ENCODE data around the gene LCOR.

Gene LCOR

GRCh38 chr10:96991313-96991841, 159.3 kb downstream of the LCOR start:
- no peaks in the 10 kb centered on the region for H3K36me3 Mint-ChIP-seq (ENCODE audit: low read depth)
- no peak overlapping the region for H3K4me3 Mint-ChIP-seq
- H3K4me1 Mint-ChIP-seq (ENCODE audit: low read depth) = peaks cover 8% of the 10 kb centered on the region
- DNase-seq = no peak
- no peaks in the 10 kb centered on the region for H3K9me3 Mint-ChIP-seq
- H3K27ac Mint-ChIP-seq = peak overlapping the region; percentile 24
- no peaks in the 10 kb centered on the region for H3K27me3 Mint-ChIP-seq

GRCh38 chr10:96992721-96993120, 160.6 kb downstream of the LCOR start:
- DNase-seq = no peak
- no peaks in the 10 kb centered on the region for H3K27me3 Mint-ChIP-seq
- H3K36me3 Mint-ChIP-seq (ENCODE audit: low read depth) = no peaks in the 10 kb centered on the region
- H3K9me3 Mint-ChIP-seq = no peaks in the 10 kb centered on the region
- no peak overlapping the region for H3K4me3 Mint-ChIP-seq
- peaks cover 8% of the 10 kb centered on the region for H3K4me1 Mint-ChIP-seq (ENCODE audit: low read depth)
- H3K27ac Mint-ChIP-seq = no peak overlapping the region

- no peak overlapping the region for H3K4me3 Mint-ChIP-seq
- H3K4me1 Mint-ChIP-seq (ENCODE audit: low read depth) = peaks cover 8% of the 10 kb centered on the region
- peak overlapping the region; percentile 62 for H3K27ac Mint-ChIP-seq
- no peaks in the 10 kb centered on the region for H3K9me3 Mint-ChIP-seq
- DNase-seq = no peak
- no peaks in the 10 kb centered on the region for H3K36me3 Mint-ChIP-seq (ENCODE audit: low read depth)
- H3K27me3 Mint-ChIP-seq = no peaks in the 10 kb centered on the region
Measured at GRCh38 chr10:96995851-96996250, 163.8 kb downstream of the LCOR start.

- no peak for DNase-seq
- Mint-ChIP-seq H3K27ac (peak overlapping the region; percentile 14), H3K4me3 (no peak overlapping the region), H3K36me3 (ENCODE audit: low read depth) (no peaks in the 10 kb centered on the region), H3K27me3 (no peaks in the 10 kb centered on the region), H3K9me3 (no peaks in the 10 kb centered on the region), H3K4me1 (ENCODE audit: low read depth) (peaks cover 5% of the 10 kb centered on the region)
Measured at GRCh38 chr10:96996275-96996965, 164.3 kb downstream of the LCOR start.

- no peak for DNase-seq
- no peaks in the 10 kb centered on the region for H3K9me3 Mint-ChIP-seq
Measured at GRCh38 chr10:96998329-96998888, 166.3 kb downstream of the LCOR start.

GRCh38 chr10:96999337-96999736, 167.2 kb downstream of the LCOR start:
- no peaks in the 10 kb centered on the region for H3K27me3 Mint-ChIP-seq
- no peaks in the 10 kb centered on the region for H3K9me3 Mint-ChIP-seq
- H3K4me1 Mint-ChIP-seq (ENCODE audit: low read depth) = no peaks in the 10 kb centered on the region
- H3K4me3 Mint-ChIP-seq = no peak overlapping the region
- no peak for DNase-seq
- H3K27ac Mint-ChIP-seq = no peak overlapping the region
- H3K36me3 Mint-ChIP-seq (ENCODE audit: low read depth) = no peaks in the 10 kb centered on the region

More at GRCh38 chr10:96998329-96998888, 166.3 kb downstream of the LCOR start:
- Mint-ChIP-seq H3K36me3 (ENCODE audit: low read depth) (no peaks in the 10 kb centered on the region), H3K27ac (no peak overlapping the region), H3K4me3 (no peak overlapping the region), H3K27me3 (no peaks in the 10 kb centered on the region), H3K4me1 (ENCODE audit: low read depth) (no peaks in the 10 kb centered on the region)

GRCh38 chr10:96999987-97000386, 167.9 kb downstream of the LCOR start:
- Mint-ChIP-seq H3K27me3 (no peaks in the 10 kb centered on the region), H3K4me3 (no peak overlapping the region), H3K4me1 (ENCODE audit: low read depth) (no peaks in the 10 kb centered on the region), H3K27ac (no peak overlapping the region), H3K9me3 (no peaks in the 10 kb centered on the region), H3K36me3 (ENCODE audit: low read depth) (no peaks in the 10 kb centered on the region)
- no peak for DNase-seq

- Mint-ChIP-seq H3K4me1 (ENCODE audit: low read depth) (no peaks in the 10 kb centered on the region), H3K4me3 (no peak overlapping the region), H3K27me3 (no peaks in the 10 kb centered on the region), H3K36me3 (ENCODE audit: low read depth) (no peaks in the 10 kb centered on the region), H3K27ac (no peak overlapping the region), H3K9me3 (peaks cover 2% of the 10 kb centered on the region)
- DNase-seq = no peak
Measured at GRCh38 chr10:97000487-97001182, 168.5 kb downstream of the LCOR start.

- Mint-ChIP-seq H3K4me1 (ENCODE audit: low read depth) (no peaks in the 10 kb centered on the region), H3K4me3 (no peak overlapping the region), H3K9me3 (peaks cover 5% of the 10 kb centered on the region), H3K27ac (no peak overlapping the region), H3K27me3 (no peaks in the 10 kb centered on the region), H3K36me3 (ENCODE audit: low read depth) (no peaks in the 10 kb centered on the region)
- DNase-seq = no peak
Measured at GRCh38 chr10:97001183-97001991, 169.3 kb downstream of the LCOR start.

- no peak for DNase-seq
- peaks cover 4% of the 10 kb centered on the region for H3K36me3 Mint-ChIP-seq (ENCODE audit: low read depth)
- peaks cover 17% of the 10 kb centered on the region for H3K9me3 Mint-ChIP-seq
- H3K27me3 Mint-ChIP-seq = no peaks in the 10 kb centered on the region
- no peaks in the 10 kb centered on the region for H3K4me1 Mint-ChIP-seq (ENCODE audit: low read depth)
- H3K27ac Mint-ChIP-seq = no peak overlapping the region
- H3K4me3 Mint-ChIP-seq = no peak overlapping the region
Measured at GRCh38 chr10:97002670-97003069, 170.6 kb downstream of the LCOR start.

- no peak for DNase-seq
- Mint-ChIP-seq H3K4me1 (ENCODE audit: low read depth) (no peaks in the 10 kb centered on the region), H3K36me3 (ENCODE audit: low read depth) (peaks cover 4% of the 10 kb centered on the region), H3K4me3 (no peak overlapping the region), H3K9me3 (peaks cover 19% of the 10 kb centered on the region), H3K27ac (no peak overlapping the region), H3K27me3 (no peaks in the 10 kb centered on the region)
Measured at GRCh38 chr10:97003151-97003803, 171.2 kb downstream of the LCOR start.

GRCh38 chr10:97003804-97004201, 171.7 kb downstream of the LCOR start:
- H3K4me1 Mint-ChIP-seq (ENCODE audit: low read depth) = no peaks in the 10 kb centered on the region
- no peak overlapping the region for H3K4me3 Mint-ChIP-seq
- H3K27me3 Mint-ChIP-seq = no peaks in the 10 kb centered on the region
- H3K9me3 Mint-ChIP-seq = peaks cover 19% of the 10 kb centered on the region
- peaks cover 4% of the 10 kb centered on the region for H3K36me3 Mint-ChIP-seq (ENCODE audit: low read depth)
- no peak for DNase-seq
- H3K27ac Mint-ChIP-seq = no peak overlapping the region

- no peak for DNase-seq
- no peaks in the 10 kb centered on the region for H3K27me3 Mint-ChIP-seq
- no peak overlapping the region for H3K27ac Mint-ChIP-seq
- H3K4me1 Mint-ChIP-seq (ENCODE audit: low read depth) = no peaks in the 10 kb centered on the region
- H3K4me3 Mint-ChIP-seq = no peak overlapping the region
- H3K9me3 Mint-ChIP-seq = peaks cover 19% of the 10 kb centered on the region
- peaks cover 4% of the 10 kb centered on the region for H3K36me3 Mint-ChIP-seq (ENCODE audit: low read depth)
Measured at GRCh38 chr10:97004591-97004990, 172.5 kb downstream of the LCOR start.

- DNase-seq = no peak
- H3K27me3 Mint-ChIP-seq = no peaks in the 10 kb centered on the region
- H3K36me3 Mint-ChIP-seq (ENCODE audit: low read depth) = peaks cover 4% of the 10 kb centered on the region
- peaks cover 19% of the 10 kb centered on the region for H3K9me3 Mint-ChIP-seq
- no peak overlapping the region for H3K4me3 Mint-ChIP-seq
- H3K27ac Mint-ChIP-seq = no peak overlapping the region
- H3K4me1 Mint-ChIP-seq (ENCODE audit: low read depth) = no peaks in the 10 kb centered on the region
Measured at GRCh38 chr10:97005349-97005748, 173.3 kb downstream of the LCOR start.

Measured in activated T-cell treated with anti-CD3 and anti-CD28 coated beads, Interleukin-2, amount 50 U/mL, for 24 hours (primary cell).